Neutrophil (primary cell): Measurements from ENCODE around the gene PNLIP.

Experiments
- H3K27ac ChIP-seq: fragments of 200-600 bp; sonication (generic); 2 replicates; pipeline ENCODE4 v1.5.1; 2016; ENCODE audit warnings: mild to moderate bottlenecking, moderate library complexity
- H3K27me3 ChIP-seq: fragments of 200-600 bp; sonication (generic); 2 replicates; pipeline ENCODE4 v1.6.0; 2016; ENCODE audit warnings: mild to moderate bottlenecking
- H3K36me3 ChIP-seq: fragments of 200-600 bp; sonication (generic); 2 replicates; pipeline ENCODE4 v1.5.1; 2017
- H3K4me1 ChIP-seq, 2 experiments: fragments of 200-600 bp in 1 of 2; sonication (generic) in 1 of 2; 1 replicate in 1 of 2; 2 replicates in 1 of 2; pipeline versions ENCODE4 v1.5.1 to v1.6.1; 2013 to 2016; ENCODE audit warnings: low read depth in 1 of 2, low read length in 1 of 2, mild to moderate bottlenecking in 1 of 2, moderate library complexity in 1 of 2; ENCODE audit not compliant: control insufficient read depth in 1 of 2, insufficient read depth in 1 of 2
- H3K4me3 ChIP-seq, 2 experiments: fragments of 200-600 bp in 1 of 2; sonication (generic) in 1 of 2; 1 replicate in 1 of 2; 2 replicates in 1 of 2; pipeline ENCODE4 v1.5.1; 2013 to 2016; ENCODE audit warnings: low read depth in 1 of 2, low read length in 1 of 2, mild to moderate bottlenecking in 1 of 2, moderate library complexity in 1 of 2
- H3K9me3 ChIP-seq: fragments of 200-600 bp; sonication (generic); 2 replicates; pipeline ENCODE4 v1.5.1; 2016
- CTCF ChIP-seq: fragments of 200-600 bp; sonication (generic); IDR thresholded peaks from 2 replicates; pipeline ENCODE4 v1.5.1; 2016; ENCODE audit warnings: antibody characterized with exemption

Gene PNLIP

GRCh38 chr10:116590590-116591444 is 45.1 kb downstream of the PNLIP start, which contains the start of gene PNLIPRP1:
Gene PNLIPRP1 (plus strand): TSS chr10:116590959. CDS start chr10:116591130, 171 bp downstream.
- Histone ChIP-seq H3K9me3 (no peaks in the 10 kb centered on the region), H3K4me3 (no peak within 1 kb of the TSS), H3K4me1 (no peaks in the 10 kb centered on the region), H3K27me3 (no peaks in the 10 kb centered on the region), H3K27ac (no peak within 1 kb of the TSS), H3K36me3 (no peaks in the 10 kb centered on the region)
- no peak for TF ChIP-seq CTCF

DNA sequence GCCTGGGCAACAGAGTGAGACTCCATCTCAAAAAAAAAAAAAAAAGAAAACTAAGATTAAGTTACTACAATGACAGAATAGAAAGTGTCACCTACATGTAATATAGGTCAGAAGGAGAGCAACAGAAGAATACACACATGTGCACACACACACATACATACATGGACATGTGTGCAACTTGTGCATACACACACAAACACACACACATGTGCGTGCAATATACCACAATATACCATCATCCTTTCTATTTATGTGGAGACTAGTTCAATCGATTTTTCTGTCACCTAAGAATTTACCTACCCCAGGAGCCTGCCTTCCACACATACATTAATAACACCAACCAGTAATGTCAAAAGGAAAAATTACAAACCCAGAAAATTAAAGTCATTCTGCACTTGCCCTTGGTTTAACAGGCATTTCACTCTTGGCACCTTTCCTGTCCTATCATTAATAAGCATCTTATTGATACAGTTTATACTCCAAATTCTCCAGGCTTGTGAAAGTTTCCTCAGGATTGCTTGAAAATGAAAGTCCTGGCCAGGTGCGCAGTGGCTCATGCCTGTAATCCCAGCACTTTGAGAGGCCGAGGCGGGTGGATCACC is 47.5 kb downstream of the PNLIP start:
- H3K9me3 ChIP-seq = no peaks in the 10 kb centered on the region

DNA sequence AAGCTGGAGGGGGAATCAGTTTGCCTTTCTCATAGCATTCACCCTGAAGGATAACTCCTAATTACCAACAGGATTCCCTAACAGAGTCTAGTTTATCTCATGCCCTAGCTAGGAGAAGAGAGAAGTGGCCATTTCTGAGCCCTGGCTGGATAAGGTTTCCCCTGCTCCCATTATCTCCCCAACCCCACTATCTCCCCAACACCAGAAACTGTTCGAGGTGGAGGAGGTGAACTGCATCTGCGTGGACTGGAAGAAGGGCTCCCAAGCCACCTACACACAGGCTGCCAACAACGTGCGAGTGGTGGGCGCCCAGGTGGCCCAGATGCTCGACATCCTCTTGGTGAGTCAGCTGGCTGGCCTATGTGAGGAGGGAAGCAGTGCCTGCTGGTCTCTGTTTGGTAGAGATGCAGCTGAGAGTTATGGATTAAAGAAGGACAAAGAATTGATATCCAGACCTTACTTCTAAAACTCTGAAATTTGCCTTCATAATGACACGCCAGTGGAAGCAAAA is 48.8 kb downstream of the PNLIP start:
- no peaks in the 10 kb centered on the region for H3K36me3 ChIP-seq
- TF ChIP-seq CTCF = no peak
- no peaks in the 10 kb centered on the region for H3K27me3 ChIP-seq
- H3K4me3 ChIP-seq = no peak overlapping the region
- no peaks in the 10 kb centered on the region for H3K9me3 ChIP-seq
- H3K4me1 ChIP-seq = no peaks in the 10 kb centered on the region
- H3K27ac ChIP-seq = no peak overlapping the region

More for the DNA sequence above, 47.5 kb downstream of the PNLIP start:
- Histone ChIP-seq H3K36me3 (no peaks in the 10 kb centered on the region), H3K27me3 (no peaks in the 10 kb centered on the region), H3K4me3 (no peak overlapping the region), H3K27ac (no peak overlapping the region), H3K4me1 (no peaks in the 10 kb centered on the region)
- TF ChIP-seq CTCF = no peak

- no peak overlapping the region for H3K27ac ChIP-seq
- no peaks in the 10 kb centered on the region for H3K4me1 ChIP-seq
- no peaks in the 10 kb centered on the region for H3K9me3 ChIP-seq
- no peaks in the 10 kb centered on the region for H3K36me3 ChIP-seq
- no peak overlapping the region for H3K4me3 ChIP-seq
- no peak for TF ChIP-seq CTCF
- no peaks in the 10 kb centered on the region for H3K27me3 ChIP-seq
These were observed 50.3 kb downstream of the PNLIP start for GRCh38 chr10:116596062-116596461.

GRCh38 chr10:116597543-116597942 is 51.8 kb downstream of the PNLIP start:
- no peaks in the 10 kb centered on the region for H3K4me1 ChIP-seq
- H3K36me3 ChIP-seq = no peaks in the 10 kb centered on the region
- no peaks in the 10 kb centered on the region for H3K9me3 ChIP-seq
- no peak overlapping the region for H3K27ac ChIP-seq
- TF ChIP-seq CTCF = no peak
- H3K4me3 ChIP-seq = no peak overlapping the region
- H3K27me3 ChIP-seq = no peaks in the 10 kb centered on the region
